HG03521 (cell line): ENCODE measurements around the gene HEXIM2.

ENCODE experiments used
- ATAC-seq: cut with Tn5 transposase; IDR thresholded peaks from one replicate; pipeline ENCODE4 v1.9.1; 2021; ENCODE audit warnings: mild to moderate bottlenecking, moderate library complexity; ENCODE audit not compliant: unreplicated experiment

HEXIM2 gene

DNA sequence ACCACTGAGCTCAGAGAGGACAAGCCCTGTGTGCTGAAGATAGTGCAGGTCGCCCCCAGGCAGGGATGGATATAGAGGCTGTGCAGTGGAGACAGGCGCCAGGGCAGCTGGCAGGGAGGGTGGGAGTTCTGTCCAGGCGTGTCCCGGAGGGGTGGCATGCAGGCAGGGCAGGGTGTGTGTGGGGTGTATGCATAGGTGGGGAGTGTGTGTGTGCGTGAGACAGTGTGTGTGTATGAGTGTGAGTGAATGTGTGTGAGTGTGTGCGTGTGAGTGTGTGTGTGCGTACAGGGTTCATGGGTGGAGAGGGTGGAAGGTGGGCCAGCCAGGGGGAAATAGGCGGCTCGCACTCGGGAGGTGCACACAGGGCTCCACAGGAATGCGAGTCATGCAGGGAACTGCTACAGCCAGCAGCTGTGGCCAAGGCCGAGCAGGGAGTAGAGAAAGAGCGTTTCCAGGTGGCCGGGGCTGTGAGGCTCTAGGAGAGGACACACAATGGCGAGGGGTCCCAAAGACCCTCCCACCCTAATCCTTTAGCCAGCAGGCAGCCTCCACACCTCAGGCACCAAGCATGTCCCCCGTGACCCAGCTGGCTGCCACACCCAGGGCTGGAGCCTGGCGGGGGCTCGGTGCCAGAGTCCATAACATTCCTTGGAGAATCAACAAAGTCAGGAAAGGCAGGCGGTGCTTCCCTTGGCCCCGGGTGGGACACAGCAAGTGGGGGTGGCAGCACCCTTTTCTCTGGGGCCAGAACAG is 34.0 kb upstream of the HEXIM2 start:
- no peak for ATAC-seq

DNA sequence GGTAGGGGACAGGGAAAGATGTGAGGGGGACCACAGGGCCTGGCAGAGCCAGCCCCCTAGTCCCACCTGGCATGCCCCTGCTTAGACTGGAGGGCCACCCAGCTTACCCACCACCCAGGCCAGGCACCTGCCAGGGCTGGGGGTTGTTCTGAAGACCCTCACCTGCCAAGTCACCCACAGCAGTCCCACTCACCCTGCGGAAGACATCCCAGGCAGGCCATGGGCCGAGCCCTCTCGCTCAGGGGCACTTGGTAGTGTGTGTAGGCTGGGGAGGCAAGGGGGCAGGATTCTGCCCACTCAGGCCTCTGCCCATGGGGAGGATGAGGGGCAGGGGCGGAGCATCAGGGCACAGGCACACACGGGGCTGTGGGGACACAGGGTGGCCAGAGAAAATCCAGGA is 33.3 kb upstream of the HEXIM2 start:
- ATAC-seq, result no peak

DNA sequence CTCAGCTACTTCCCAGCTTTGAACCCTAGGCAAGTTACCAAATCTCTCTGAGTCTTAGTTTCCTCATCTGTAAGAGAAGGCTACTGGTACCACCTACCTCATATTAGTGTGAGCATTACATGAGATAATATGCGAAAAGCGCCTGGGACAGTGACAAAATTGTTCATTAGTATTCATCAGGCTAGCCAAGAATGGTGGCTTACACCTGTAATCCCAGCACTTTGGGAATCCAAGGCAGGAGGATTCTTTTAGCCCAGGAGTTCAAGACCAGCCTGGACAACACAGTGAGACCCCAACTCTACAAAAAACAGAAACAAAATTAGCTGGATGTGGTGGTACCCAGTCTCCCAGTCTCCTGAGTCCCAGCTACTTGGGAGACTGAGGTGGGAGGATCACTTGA is 32.7 kb upstream of the HEXIM2 start:
- no peak for ATAC-seq

DNA sequence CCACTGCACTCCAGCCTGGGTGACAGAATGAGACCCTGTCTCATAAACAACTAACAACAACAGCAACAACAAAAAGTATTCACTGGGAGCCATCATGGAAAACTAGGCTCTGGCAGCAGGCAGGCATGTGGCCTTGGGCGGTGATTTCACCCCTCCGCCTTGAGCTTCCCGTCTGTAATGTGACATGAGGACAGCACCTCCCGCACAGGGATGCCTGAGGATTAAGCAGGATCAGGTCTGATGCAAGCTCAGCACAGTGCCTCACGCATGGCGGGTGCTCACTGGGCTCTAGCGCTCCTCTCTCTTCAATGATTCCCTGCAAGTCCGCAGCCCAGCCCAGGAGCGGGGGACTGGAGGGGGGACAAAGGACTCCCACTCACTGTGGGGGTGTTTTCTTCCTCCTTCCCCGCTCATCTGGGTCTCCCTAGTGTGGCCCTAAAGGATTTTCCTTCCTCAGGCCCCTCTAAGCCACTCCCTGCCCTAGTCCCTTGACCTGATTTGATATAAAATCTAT is 32.2 kb upstream of the HEXIM2 start:
- ATAC-seq, result no peak

DNA sequence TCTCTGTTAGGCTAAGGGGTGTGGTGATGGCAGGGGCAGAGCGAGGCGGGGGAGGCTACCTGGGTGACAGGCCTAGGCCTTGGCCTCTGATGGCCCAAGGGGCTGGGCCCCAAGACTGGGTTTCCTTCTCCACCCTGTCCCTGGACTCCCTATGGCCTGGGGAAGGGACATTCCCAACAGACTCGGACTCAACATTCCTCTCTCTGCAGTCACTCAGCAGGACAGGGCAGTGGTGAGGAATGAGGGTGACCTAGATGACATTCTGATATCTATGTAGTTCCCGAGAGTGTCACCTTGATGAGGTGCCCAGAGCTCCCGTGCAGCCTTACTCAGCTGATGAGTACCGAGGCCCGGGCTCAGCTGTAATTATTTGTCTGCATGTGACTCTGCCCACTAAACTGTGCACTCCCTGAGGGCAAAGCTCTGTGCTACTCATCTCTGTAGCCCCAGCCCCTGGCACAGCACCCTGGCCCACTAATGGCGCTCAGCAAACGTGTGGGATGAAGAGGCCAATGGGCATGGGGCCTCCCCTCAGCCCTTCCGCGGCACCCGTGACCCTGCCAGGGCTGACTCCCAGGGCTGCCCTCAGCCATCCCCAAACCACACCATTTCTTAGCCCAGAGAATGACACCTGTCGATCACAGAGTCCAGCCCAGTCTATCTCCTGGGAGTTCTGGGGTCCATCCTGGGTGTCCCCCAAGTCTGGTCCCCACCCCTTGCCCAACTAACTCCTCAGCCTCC is 31.6 kb upstream of the HEXIM2 start:
- ATAC-seq, result no peak

DNA sequence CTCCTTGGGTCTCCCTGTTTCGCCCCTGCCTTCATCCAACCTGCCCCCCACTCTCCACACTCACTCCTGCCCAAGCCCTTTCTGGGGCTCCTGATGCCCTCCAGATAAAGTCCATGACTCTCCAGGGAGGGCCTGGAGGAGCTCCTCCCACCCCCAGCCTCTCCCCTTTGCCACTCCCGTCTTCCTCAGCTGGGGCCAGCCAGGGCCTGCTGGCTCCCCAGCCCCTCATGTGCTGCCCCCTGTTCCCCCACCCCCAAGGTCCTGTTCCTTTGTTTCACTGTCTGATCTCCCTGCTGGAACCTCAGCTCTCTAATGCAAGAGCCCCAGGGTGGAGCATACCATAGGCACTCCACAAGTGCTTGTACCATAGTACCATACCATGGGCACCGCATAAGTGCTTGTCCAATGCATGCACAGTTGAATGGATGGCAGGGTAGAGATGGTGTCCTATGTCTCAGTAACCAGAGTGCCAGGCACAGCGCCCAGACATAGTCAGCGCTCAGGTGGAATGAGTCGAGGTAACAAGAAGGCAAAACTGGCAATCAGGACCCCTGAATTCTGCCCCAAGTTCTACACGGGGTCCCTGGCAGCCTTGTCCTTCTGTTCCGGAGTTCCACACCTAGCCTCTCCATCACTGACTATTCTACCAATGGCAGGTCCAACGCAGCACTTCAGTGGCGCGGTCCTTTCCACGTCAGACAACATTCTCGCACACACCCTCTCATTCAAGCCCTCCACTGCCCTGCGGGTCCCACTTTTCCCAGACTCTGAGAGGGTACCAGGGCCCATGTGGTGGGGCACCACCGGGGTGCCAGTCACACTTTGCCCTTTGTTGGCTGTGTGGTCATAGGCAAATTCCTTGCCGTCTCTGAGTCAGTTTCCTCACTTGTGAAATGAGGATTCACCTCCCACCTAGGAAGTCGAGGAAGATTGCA is 30.7 kb upstream of the HEXIM2 start:
- no peak for ATAC-seq

DNA sequence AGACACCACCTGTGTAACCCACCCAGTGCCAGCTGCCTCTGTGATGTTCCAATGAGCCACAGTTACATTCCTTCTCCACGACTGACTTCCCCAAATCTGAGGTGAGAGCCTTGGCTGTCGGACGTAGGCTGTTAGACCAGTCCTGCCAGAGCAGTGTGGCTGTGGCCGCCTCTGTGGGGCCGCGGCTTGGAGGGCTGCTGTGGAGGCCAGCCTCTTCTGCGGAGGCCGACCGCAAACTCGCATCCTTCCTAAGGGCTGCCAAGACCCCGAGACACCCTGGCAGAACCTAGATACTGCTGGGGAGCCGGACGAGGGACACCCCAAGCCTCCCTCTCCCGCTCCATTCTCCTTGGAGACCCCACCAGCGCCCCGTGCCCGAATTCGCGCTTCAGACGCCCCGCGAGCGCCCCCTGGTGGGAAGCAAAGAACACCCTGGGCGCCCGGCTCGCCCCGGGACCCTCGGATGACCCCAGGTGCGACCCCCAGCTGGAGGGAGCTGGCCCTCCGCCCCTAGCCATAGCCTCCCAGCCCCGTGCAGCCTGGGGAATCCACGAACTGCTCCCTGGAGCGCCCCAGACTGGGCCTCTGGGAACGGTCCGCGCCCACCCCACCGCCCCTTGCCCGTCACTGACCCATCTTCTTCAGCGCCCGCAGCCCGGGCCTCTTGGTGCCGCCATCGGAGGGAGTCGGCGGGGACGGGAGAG is 29.9 kb upstream of the HEXIM2 start:
- no peak for ATAC-seq

DNA sequence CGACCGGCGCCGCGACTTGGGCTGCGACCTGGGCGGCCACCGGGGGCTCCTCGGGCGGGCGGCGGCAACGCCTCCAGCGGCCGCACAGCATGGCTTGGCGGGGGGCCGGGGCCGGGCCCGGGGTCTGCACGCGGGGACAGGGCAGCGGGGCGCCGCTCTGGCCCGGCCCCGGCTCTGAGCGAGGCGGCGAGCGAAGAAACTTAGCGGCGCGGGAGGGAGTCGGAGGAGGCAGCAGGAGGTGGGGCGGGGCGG is 29.4 kb upstream of the HEXIM2 start, which contains the start of gene PLCD3:
Gene PLCD3, minus strand, starts transcription at position 196 of the 252 bp plus-strand sequence. Its CDS starts 105 bp downstream, at position 91.
- no peak for ATAC-seq

DNA sequence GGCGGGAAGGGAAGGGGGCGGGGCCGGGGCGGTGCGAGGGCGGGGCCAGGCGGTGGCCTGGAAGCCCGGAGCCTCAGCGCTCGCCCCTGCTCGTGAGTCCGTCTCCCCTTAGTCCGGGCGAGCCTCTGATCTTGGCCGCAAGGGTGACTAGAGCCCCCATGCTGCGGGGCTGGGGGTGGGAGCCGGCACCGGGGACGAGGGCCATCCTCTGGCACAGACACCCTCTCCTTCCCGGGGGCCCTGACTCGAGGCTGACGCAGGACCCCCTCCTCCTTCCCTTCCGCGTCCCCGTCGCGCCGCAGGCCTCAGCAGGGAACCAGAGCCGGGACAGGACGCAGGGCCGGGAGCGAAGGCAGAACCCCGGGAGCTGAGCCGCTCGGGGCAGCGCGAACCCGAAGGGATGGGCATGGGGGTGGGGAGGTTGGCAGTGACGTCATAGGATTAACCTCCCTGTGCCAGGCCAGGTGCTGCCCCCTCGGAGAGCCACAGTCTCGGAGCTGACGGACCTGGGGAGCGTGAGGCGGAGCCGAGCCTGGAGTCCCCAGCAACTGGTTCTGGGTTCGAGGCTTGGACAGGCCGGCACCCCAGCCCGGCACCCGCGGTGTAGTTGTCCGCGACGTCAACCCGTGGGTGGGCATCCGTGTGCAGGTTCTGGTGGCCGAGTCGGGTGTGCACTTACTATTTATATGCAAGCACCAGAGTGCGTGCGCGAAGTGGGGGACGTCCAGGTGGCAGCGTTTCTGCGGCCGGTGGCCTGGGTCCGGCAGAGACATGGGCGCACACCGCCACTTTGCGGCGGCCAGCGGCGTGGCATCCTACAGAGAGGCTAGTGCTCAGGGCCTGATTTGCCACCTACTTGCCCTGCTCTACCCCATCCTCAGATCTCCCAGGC is 28.9 kb upstream of the HEXIM2 start:
- peak; percentile 35 for ATAC-seq

DNA sequence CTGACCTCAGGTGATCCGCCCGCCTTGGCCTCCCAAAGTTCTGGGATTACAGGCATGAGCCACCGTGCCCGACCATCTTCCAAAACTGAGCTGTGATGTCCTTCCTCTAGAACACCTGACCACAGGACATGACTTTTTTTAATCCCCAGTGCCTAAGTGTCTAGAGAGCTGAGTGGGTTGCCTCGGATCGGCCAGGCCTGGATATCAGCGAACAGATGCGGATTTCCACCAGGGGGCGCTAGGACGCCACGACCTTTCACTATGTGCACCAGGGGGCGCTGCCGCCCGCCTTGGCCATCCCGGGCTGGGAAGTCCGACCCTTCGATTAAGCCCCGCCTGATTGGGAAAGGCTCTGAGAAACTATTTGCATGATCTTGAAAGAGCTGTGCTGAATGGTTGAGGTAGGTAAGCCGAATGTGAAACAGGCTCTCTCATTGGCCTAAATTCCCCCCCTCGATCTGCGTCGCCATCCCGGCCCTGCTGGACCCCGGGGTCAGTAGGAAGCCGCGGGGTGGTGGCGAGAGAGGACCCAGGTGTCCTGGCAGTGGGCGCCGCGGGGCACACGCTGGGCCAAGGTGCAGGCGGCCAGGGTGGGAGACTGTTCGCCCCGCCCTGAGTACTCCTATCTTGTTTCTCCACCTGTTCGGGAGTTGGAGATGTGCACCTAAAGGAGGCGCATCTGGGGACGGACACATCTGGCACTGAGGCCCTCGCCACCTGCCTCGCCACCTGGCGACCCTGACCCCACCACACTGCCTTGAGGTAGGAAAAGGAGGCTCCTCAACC is 26.3 kb upstream of the HEXIM2 start, which contains the start of gene ACBD4:
Gene ACBD4, plus strand, starts transcription at position 496 of the 786 bp plus-strand sequence. CDS start 458 bp downstream, outside the sequence.
- ATAC-seq, result peak; percentile 69

DNA sequence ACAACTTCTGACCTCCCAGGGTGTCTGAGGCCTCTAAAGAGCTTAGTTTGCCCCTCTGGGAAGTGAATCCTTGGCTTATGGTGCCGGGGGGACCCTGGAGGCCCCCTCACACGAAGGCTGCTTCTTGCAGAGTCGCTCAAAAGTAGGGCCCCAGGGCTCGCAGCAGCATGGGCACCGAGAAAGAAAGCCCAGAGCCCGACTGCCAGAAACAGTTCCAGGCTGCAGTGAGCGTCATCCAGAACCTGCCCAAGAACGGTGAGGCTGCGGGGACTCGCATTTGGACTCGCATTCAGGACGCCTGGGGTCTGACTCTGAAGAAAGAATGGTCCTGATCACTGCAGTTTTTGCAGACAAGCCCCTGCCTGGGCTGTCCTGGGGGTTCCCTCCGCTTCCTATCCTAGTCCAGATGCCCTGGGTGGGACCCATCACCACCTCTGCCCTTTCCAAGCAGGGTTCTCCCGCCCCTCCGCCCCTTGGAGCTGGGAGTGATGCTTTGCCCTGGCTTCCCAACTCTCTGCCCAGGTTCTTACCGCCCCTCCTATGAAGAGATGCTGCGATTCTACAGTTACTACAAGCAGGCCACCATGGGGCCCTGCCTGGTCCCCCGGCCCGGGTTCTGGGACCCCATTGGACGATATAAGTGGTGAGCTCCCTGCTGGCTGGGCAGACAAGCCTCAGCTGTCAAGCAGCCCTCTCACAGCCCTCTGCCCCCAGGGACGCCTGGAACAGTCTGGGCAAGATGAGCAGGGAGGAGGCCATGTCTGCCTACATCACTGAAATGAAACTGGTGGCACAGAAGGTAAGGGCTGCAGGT is 25.5 kb upstream of the HEXIM2 start:
- no peak for ATAC-seq

DNA sequence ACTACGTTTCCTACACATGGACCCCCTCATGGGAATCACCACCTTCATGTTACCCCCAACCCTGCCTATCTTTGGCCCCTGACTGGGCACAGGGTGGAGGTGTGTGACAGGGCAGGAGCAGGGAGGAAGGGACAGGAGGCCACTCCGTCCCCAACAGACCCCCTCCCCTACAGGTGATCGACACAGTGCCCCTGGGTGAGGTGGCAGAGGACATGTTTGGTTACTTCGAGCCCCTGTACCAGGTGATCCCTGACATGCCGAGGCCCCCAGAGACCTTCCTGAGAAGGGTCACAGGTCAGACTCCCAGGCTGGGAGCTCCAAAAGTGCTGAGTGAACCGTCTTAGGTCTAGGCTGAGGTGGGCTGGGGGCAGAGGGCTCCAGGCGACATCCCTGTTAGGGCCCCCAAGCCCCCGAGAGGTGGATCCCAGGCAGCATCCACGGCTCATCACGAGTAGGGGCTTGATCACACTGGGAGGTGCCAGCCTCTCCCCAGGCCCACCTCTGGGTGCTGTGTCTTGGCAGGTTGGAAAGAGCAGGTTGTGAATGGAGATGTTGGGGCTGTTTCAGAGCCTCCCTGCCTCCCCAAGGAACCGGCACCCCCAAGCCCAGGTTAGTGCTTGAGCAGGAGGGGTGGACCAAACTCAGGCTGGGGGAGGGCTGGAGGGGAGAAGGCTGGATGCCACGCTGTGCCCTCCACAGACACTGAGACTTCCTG is 24.7 kb upstream of the HEXIM2 start:
- ATAC-seq, result no peak

DNA sequence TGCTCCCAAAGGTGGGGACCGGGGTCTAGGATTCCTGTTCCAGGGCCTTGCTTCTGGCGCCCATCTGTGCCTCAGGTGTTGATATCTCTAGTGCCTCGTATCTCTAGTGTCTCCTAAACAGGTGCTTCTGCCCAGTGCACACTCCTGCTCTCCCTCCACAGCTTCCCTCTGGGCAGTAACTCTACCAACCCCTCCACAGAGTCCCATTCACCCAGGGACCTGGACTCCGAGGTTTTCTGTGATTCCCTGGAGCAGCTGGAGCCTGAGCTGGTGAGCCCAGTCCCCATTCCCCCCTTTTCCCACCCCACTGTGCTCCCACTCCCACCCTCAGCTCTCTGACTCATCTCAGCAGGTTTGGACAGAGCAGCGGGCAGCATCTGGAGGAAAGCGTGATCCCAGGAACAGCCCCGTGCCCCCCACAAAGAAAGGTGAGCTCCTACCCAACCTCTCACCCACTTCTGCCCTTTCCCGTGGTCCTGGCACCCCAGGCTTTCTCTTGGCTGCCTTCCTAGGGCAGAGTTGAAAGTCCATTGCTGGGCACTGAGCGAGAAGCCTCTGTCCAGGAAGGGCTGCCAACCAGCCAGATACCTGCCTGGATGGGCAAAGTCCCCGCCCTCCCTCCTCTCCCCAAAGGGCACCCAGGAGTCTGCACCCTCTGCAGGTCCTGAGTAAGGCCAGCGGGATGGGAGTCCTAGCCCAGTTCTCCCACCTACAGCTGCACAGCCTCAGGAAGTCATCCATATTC is 23.9 kb upstream of the HEXIM2 start:
- ATAC-seq, result no peak

DNA sequence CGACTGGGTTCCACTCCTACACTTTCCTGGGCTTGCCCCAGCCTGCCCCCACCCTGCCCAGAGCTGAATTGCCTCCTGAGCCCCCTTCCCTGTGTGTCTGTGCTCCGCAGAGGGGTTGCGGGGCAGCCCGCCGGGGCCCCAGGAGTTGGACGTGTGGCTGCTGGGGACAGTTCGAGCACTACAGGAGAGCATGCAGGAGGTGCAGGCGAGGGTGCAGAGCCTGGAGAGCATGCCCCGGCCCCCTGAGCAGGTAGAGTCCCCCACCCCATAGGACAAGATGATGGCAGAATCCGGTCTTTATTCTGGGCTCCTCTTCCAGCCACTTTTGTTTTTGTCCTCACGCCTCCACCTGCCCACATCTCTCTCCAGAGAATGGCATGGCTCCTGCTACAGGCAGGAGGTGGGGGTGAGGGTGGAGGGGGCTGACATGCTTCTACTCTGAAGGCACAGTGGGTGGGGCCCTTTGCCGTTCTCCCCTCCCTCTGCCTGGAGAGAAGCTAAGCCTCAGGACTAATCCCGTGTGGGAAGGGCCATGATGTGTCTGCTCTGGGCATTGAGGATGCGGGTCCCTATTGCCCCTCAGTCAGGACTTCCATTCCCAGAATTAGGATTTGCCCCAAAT is 22.7 kb upstream of the HEXIM2 start:
- ATAC-seq, result no peak

DNA sequence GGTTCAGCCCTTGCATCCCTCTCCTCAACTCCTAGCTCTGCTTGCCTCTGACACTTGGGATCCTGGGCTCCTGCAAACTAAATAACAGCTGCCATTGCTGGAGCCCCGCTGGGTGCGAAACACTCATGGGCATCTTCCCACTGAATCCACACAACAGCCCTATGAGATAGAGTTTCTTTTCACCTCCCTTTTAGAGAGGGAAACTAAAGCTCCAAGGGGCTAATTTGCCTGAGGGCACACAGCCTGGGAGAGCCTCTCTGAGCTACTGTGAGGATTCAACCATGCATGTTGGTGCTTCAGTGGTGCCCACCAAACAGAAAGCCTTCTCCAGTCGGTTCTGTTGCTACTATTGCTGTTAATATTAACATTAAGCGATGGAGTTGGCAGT is 22.1 kb upstream of the HEXIM2 start:
- ATAC-seq, result no peak

DNA sequence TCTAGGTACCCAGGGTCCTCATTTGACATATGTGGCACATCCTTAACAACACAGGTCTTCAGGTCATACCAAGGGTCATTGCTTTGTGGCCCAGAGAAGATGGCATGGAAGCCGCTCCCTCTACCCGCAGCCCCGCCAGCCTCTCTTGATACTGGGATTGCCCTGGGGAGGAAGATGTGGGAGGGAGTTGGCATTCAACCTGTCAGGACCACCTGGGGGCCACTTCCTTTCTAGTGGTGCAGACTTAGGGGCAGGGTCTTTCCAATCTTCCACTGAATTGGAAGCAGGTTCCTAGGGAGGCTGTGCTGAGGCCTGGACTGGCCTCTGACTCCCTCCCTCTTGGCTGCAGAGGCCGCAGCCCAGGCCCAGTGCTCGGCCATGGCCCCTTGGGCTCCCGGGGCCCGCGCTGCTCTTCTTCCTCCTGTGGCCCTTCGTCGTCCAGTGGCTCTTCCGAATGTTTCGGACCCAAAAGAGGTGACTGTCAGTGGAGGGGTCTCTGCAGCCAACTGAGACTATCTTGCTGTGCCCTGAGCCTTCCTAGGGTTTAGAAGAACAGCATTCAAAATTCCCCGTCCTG is 18.5 kb upstream of the HEXIM2 start:
- no peak for ATAC-seq
